HCT116 (cell line): ENCODE data around the gene IGFBP6. TPM values are rescaled to one million over a fixed set of nuclear protein-coding genes. Genes with fewer than 3 reads are reported as not detected.

Source experiments
- ATAC-seq: fragments of 200-7000 bp; cut with Tn5 transposase; 2 replicates; pipeline ENCODE4 v1.9.1; 2020; ENCODE audit warnings: mild to moderate bottlenecking, moderate library complexity
- BruUV-seq: library from RNA; stranded (reverse); fragments of 400-500 nt; replicated peaks from 2 replicates; lab custom pipeline; 2021; lab: Mats Ljungman, UMichigan
- CTCF ChIA-PET: fragments of 300-600 bp; sonication (Branson Sonifier 250); formaldehyde crosslinking; loops from one replicate; lab custom pipeline; 2021; ENCODE audit warnings: antibody characterized with exemption; lab: Charles Lee
- POLR2A ChIA-PET: fragments of 300-600, 350-600 bp; sonication (Branson Sonifier 250); formaldehyde crosslinking; loops from one replicate; lab custom pipeline; 2021; ENCODE audit warnings: antibody characterized with exemption; lab: Charles Lee
- RAD21 ChIA-PET, 2 experiments: fragments of 300-600 bp; sonication (Branson Sonifier 250); formaldehyde crosslinking; loops; one replicate each; lab custom pipeline; 2023; ENCODE audit warnings: low total read pairs in 2 of 2; ENCODE audit not compliant: uncharacterized antibody in 2 of 2, unreplicated experiment in 2 of 2, low non-redundant PET in 1 of 2; lab: Charles Lee
- DNase-seq: peaks from one replicate; pipeline ENCODE4 v3.0.0-alpha.2; 2010; ENCODE audit warnings: low read depth, low spot score
- H2AFZ ChIP-seq: fragments of 200-600 bp; shearing (Covaris generic), sonication (generic); 2 replicates; pipeline ENCODE4 v1.6.1; 2017; ENCODE audit warnings: low read depth, mixed run types, mixed read lengths, antibody characterized with exemption, low read length; ENCODE audit not compliant: poor library complexity, severe bottlenecking
- H3K27ac ChIP-seq: 2 replicates; pipeline ENCODE4 v1.5.1; 2012; ENCODE audit warnings: low read depth, low read length
- H3K27me3 ChIP-seq: fragments of 200-600 bp; sonication (generic); 2 replicates; pipeline ENCODE4 v1.6.1; 2016; ENCODE audit warnings: mixed run types, low read length, mixed read lengths; ENCODE audit not compliant: insufficient read depth
- H3K36me3 ChIP-seq, 2 experiments: fragments of 200-500 bp in 1 of 2; fragments of 200-600 bp in 1 of 2; sonication (Bioruptor generic) in 1 of 2; sonication (generic) in 1 of 2; 2 replicates each; pipeline versions ENCODE4 v1.5.1 to v1.6.1; 2014 to 2016; ENCODE audit warnings: low read length in 2 of 2, inconsistent platforms in 1 of 2, mixed read lengths in 1 of 2, mixed run types in 1 of 2; ENCODE audit not compliant: insufficient read depth in 2 of 2, control insufficient read depth in 1 of 2
- H3K4me1 ChIP-seq, 2 experiments: fragments of 200-600 bp in 1 of 2; sonication (generic) in 1 of 2; 2 replicates each; pipeline versions ENCODE4 v1.5.1 to v1.6.1; 2012 to 2017; ENCODE audit warnings: low read length in 2 of 2, inconsistent platforms in 1 of 2, mild to moderate bottlenecking in 1 of 2, mixed read lengths in 1 of 2, mixed run types in 1 of 2, moderate library complexity in 1 of 2; ENCODE audit not compliant: insufficient read depth in 2 of 2, control insufficient read depth in 1 of 2
- H3K4me2 ChIP-seq: fragments of 200-600 bp; sonication (generic); 2 replicates; pipeline ENCODE4 v1.6.1; 2017; ENCODE audit warnings: mixed run types, low read length, mixed read lengths
- H3K4me3 ChIP-seq, 2 experiments: fragments of 200-600 bp in 1 of 2; sonication (generic) in 1 of 2; replicated peaks in 1 of 2; 2 replicates each; pipeline ENCODE4 v1.5.1; 2011 to 2016; ENCODE audit warnings: low read length in 2 of 2, control low read depth in 1 of 2, low read depth in 1 of 2, mild to moderate bottlenecking in 1 of 2, mixed read lengths in 1 of 2, mixed run types in 1 of 2
- H3K79me2 ChIP-seq: fragments of 200-600 bp; sonication (generic); 2 replicates; pipeline ENCODE4 v1.6.1; 2017; ENCODE audit warnings: mild to moderate bottlenecking, mixed run types, low read length, moderate library complexity, mixed read lengths; ENCODE audit not compliant: insufficient read depth
- H3K9ac ChIP-seq: fragments of 200-600 bp; sonication (generic); 2 replicates; pipeline ENCODE4 v1.6.1; 2016; ENCODE audit warnings: low read length, mixed read lengths
- H3K9me2 ChIP-seq: fragments of 200-600 bp; sonication (generic), shearing (Covaris generic); 2 replicates; pipeline ENCODE4 v1.6.1; 2017; ENCODE audit warnings: mixed run types, mild to moderate bottlenecking, moderate library complexity; ENCODE audit not compliant: insufficient read depth
- H3K9me3 ChIP-seq, 2 experiments: fragments of 200-500 bp in 1 of 2; fragments of 200-600 bp in 1 of 2; sonication (Bioruptor generic) in 1 of 2; sonication (generic) in 1 of 2; 2 replicates each; pipeline ENCODE4 v1.6.1; 2014 to 2017; ENCODE audit warnings: low read length in 2 of 2, mixed read lengths in 2 of 2, inconsistent platforms in 1 of 2, low read depth in 1 of 2, mild to moderate bottlenecking in 1 of 2, mixed run types in 1 of 2, moderate library complexity in 1 of 2; ENCODE audit not compliant: control insufficient read depth in 1 of 2, insufficient read depth in 1 of 2
- H4K20me1 ChIP-seq: fragments of 200-600 bp; sonication (generic), shearing (Covaris generic); 2 replicates; pipeline ENCODE4 v1.6.1; 2017; ENCODE audit warnings: mixed run types, mild to moderate bottlenecking, moderate library complexity; ENCODE audit not compliant: insufficient read depth
- CBX3 ChIP-seq: IDR thresholded peaks from 2 replicates; pipeline ENCODE4 v1.6.1; 2012; ENCODE audit warnings: low read depth
- CEBPB ChIP-seq: IDR thresholded peaks from 2 replicates; pipeline ENCODE4 v1.6.1; 2012; ENCODE audit warnings: low read depth
- EGR1 ChIP-seq: IDR thresholded peaks from 2 replicates; pipeline ENCODE4 v1.6.1; 2012; ENCODE audit warnings: low read depth
- ELF1 ChIP-seq: IDR thresholded peaks from 2 replicates; pipeline ENCODE4 v1.6.1; 2012; ENCODE audit warnings: low read depth, borderline replicate concordance
- EZH2 ChIP-seq: fragments of 200-600 bp; sonication (generic); IDR thresholded peaks from 2 replicates; pipeline ENCODE4 v1.6.1; 2017; ENCODE audit warnings: antibody characterized with exemption, mixed run types
- EZH2phosphoT487 ChIP-seq: fragments of 200-600 bp; IDR thresholded peaks from 2 replicates; pipeline ENCODE4 v1.6.1; 2018; ENCODE audit warnings: antibody characterized with exemption, borderline replicate concordance
- FOSL1 ChIP-seq: IDR thresholded peaks from 2 replicates; pipeline ENCODE4 v1.6.1; 2012; ENCODE audit warnings: low read depth
- JUND ChIP-seq: IDR thresholded peaks from 2 replicates; pipeline ENCODE4 v1.6.1; 2012
- MAX ChIP-seq: IDR thresholded peaks from 2 replicates; pipeline ENCODE4 v1.6.1; 2012
- POLR2A ChIP-seq: IDR thresholded peaks from 2 replicates; pipeline ENCODE4 v1.7.0; 2011; ENCODE audit warnings: borderline replicate concordance; ENCODE audit not compliant: insufficient read depth, insufficient read length; ENCODE audit errors: extremely low read depth
- POLR2AphosphoS5 ChIP-seq: IDR thresholded peaks from 2 replicates; pipeline ENCODE4 v1.6.1; 2011; ENCODE audit warnings: mild to moderate bottlenecking, low read depth, low read length, moderate library complexity
- RAD21 ChIP-seq: IDR thresholded peaks from 2 replicates; pipeline ENCODE4 v1.6.1; 2012; ENCODE audit warnings: low read depth, mild to moderate bottlenecking
- SIN3A ChIP-seq: IDR thresholded peaks from 2 replicates; pipeline ENCODE4 v1.6.1; 2012; ENCODE audit warnings: low read depth
- TCF7L2 ChIP-seq: IDR thresholded peaks from 2 replicates; pipeline ENCODE4 v1.7.0; 2011; ENCODE audit warnings: borderline replicate concordance, inconsistent platforms; ENCODE audit not compliant: insufficient read depth, insufficient read length; ENCODE audit errors: extremely low read depth
- YY1 ChIP-seq: IDR thresholded peaks from 2 replicates; pipeline ENCODE4 v1.6.1; 2011; ENCODE audit warnings: low read length, low read depth, moderate library complexity, mild to moderate bottlenecking; ENCODE audit not compliant: insufficient replicate concordance; ENCODE audit errors: extremely low read depth
- ZBTB33 ChIP-seq: IDR thresholded peaks from 2 replicates; pipeline ENCODE4 v1.6.1; 2011; ENCODE audit warnings: mild to moderate bottlenecking, low read length, moderate library complexity; ENCODE audit not compliant: insufficient replicate concordance; ENCODE audit errors: extremely low read depth
- ZFX ChIP-seq: fragments of 450-650 bp; IDR thresholded peaks from 2 replicates; pipeline ENCODE4 v1.6.1; 2017
- ZNF274 ChIP-seq: fragments of 200-500 bp; sonication (Bioruptor generic); IDR thresholded peaks from 2 replicates; pipeline ENCODE4 v1.6.1; 2014; ENCODE audit warnings: mild to moderate bottlenecking, low read depth, low read length, inconsistent platforms
- intact Hi-C: fragments of 100-400 bp; cut with micrococcal nuclease; formaldehyde crosslinking; loops from 2 replicates; pipeline ENCODE4 v1.10.0; 2022
- total RNA-seq: library from RNA; stranded (reverse); gene quantifications from one replicate; pipeline ENCODE4 v1.2.1, GENCODE V29; 2021; ENCODE audit not compliant: unreplicated experiment

IGFBP6 gene
- total RNA-seq, 1 experiment from 2014 or later, result 83.4 TPM

- no peaks in the 10 kb centered on the region for H3K9me2 ChIP-seq
- no peaks in the 10 kb centered on the region for H3K27me3 ChIP-seq
- RAD21 ChIA-PET, result no interaction called here
- no peak overlapping the region for H2AFZ ChIP-seq
- no peak overlapping the region for H3K4me2 ChIP-seq
- no peaks in the 10 kb centered on the region for H3K36me3 ChIP-seq
- BruUV-seq, result no TSS peak
- no peak overlapping the region for H3K4me3 ChIP-seq
- ATAC-seq, result no peak
- DNase-seq, result no peak
- CTCF ChIA-PET, result no interaction called here
- POLR2A ChIA-PET, result no interaction called here
- no peaks in the 10 kb centered on the region for H4K20me1 ChIP-seq
- H3K9ac ChIP-seq, result no peak overlapping the region
- intact Hi-C loops, result no loop called here
- H3K27ac ChIP-seq, result no peak overlapping the region
- H3K4me1 ChIP-seq, result no peaks in the 10 kb centered on the region
- H3K9me3 ChIP-seq, result 0 out of 4 replicates have a peak, but pooled peaks cover 0 to 3% of the 10 kb centered on the region in 2 experiments
- TF ChIP-seq TCF7L2 (no peak), ZNF274 (no peak), RAD21 (no peak), EGR1 (no peak), EZH2 (no peak), JUND (no peak), MAX (no peak), YY1 (no peak), ZBTB33 (no peak), FOSL1 (no peak), SIN3A (no peak), CBX3 (no peak), POLR2A (no peak), ELF1 (no peak), ZFX (no peak), CEBPB (no peak), EZH2phosphoT487 (no peak), POLR2AphosphoS5 (no peak)
- H3K79me2 ChIP-seq, result no peaks in the 10 kb centered on the region
Measured at GRCh38 chr12:53131844-53132243, 34.4 kb downstream of the IGFBP6 start.
